NCI-H2029 treated with DMSO at 0.1 percent for 48 hours (cell line): ENCODE results near the gene AKAP6.

ENCODE experiments used
- DNase-seq: peaks from one replicate; lab custom pipeline; 2025; lab: John Stamatoyannopoulos, UW

The AKAP6 gene, protein sequence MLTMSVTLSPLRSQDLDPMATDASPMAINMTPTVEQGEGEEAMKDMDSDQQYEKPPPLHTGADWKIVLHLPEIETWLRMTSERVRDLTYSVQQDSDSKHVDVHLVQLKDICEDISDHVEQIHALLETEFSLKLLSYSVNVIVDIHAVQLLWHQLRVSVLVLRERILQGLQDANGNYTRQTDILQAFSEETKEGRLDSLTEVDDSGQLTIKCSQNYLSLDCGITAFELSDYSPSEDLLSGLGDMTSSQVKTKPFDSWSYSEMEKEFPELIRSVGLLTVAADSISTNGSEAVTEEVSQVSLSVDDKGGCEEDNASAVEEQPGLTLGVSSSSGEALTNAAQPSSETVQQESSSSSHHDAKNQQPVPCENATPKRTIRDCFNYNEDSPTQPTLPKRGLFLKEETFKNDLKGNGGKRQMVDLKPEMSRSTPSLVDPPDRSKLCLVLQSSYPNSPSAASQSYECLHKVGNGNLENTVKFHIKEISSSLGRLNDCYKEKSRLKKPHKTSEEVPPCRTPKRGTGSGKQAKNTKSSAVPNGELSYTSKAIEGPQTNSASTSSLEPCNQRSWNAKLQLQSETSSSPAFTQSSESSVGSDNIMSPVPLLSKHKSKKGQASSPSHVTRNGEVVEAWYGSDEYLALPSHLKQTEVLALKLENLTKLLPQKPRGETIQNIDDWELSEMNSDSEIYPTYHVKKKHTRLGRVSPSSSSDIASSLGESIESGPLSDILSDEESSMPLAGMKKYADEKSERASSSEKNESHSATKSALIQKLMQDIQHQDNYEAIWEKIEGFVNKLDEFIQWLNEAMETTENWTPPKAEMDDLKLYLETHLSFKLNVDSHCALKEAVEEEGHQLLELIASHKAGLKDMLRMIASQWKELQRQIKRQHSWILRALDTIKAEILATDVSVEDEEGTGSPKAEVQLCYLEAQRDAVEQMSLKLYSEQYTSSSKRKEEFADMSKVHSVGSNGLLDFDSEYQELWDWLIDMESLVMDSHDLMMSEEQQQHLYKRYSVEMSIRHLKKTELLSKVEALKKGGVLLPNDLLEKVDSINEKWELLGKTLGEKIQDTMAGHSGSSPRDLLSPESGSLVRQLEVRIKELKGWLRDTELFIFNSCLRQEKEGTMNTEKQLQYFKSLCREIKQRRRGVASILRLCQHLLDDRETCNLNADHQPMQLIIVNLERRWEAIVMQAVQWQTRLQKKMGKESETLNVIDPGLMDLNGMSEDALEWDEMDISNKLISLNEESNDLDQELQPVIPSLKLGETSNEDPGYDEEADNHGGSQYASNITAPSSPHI (N-terminal part only)

DNA sequence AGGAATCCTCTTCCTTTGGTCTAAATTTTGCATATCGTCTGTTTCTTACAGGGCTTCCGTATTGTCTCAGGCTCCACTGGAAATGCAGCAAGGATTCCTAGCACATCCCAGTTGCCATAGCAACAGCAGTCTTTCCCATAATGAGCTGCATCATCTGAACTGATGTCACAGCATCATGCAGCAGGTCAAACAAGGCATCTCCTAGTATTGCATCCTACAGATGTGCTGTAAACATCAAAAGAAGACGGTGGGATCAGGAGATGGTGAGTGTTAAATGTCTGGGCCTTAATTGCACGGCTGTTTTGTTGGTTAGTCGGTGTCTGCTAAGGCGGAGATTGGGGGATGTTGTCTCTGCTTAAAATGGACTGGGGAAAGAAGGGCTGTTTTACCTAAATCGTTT lies at the start of gene AKAP6:
TSS of gene AKAP6 (plus strand) at position 153 of the 400 bp plus-strand sequence. CDS start 104,196 bp downstream, outside the sequence.
- no peak for DNase-seq

GRCh38 chr14:32286602-32287001 lies 42.5 kb upstream of the AKAP6 start:
- DNase-seq: no peak

DNA sequence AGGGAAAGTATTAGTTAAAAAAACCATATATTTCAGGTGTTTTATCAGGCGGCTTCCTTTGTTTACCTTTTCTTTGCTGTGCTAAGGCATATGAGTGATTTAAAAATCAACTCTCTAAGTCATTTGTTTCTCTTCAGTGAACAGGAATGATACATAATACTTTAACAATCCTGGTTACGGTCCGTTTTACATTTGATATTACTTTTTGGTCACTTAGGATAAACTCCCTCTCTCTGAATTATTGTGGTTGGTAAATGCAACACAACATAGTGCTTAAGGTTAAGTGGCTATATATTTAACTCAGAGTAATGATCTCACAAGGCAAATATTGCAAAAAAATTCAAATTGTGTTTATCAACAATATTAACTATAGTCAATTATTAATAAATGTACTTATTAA lies 32.7 kb upstream of the AKAP6 start:
- no peak for DNase-seq

- no peak for DNase-seq
These were observed 30.8 kb upstream of the AKAP6 start for GRCh38 chr14:32298346-32298745.

- no peak for DNase-seq
These were observed 29.0 kb upstream of the AKAP6 start for GRCh38 chr14:32300136-32300535.

DNA sequence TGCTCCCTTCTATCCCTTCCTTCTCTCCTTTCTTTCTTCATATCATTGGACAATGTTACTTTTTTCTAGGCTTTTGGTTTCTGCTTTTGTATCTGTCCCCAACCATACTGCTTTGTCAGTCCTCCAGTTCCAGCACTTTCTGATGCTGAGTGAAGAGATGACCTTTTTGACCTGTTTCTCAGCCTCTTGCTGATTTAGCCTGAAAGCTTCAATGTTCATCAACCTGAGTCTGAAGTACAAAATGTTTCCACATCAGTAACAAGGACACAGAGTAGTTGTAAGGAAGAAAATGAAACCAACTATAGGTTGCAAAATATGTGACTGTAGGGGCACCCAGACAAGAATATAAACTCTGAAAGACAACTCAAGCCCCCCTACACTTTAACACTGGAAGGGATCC lies 25.2 kb upstream of the AKAP6 start:
- no peak for DNase-seq

GRCh38 chr14:32304296-32304695 lies 24.8 kb upstream of the AKAP6 start:
- DNase-seq: no peak

- no peak for DNase-seq
These were observed 22.5 kb upstream of the AKAP6 start for GRCh38 chr14:32306549-32306948.

GRCh38 chr14:32307881-32308582 lies 21.1 kb upstream of the AKAP6 start:
- DNase-seq: peak; percentile 89

DNA sequence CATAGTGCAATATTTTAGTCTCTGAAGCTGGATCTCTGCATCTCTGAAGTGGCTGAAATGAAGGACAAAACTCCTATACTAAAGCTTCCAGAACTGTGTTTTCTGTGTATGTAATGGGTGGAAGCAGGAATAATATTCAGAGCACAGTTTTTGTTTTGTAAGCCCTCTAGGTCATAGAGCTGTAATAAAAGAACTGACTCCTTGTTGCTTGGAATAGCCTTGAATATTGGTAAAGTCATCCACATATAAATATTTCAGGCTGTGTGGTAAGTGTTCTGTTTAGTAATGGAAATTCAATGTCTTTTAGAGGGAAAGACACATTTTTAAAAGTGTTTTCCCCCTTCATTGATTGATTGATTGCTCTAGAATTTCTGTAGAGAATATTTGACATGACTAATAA lies 18.2 kb upstream of the AKAP6 start:
- DNase-seq: no peak

GRCh38 chr14:32311294-32312009 lies 17.6 kb upstream of the AKAP6 start:
- DNase-seq: no peak

- no peak for DNase-seq
These were observed 17.1 kb upstream of the AKAP6 start for GRCh38 chr14:32312010-32312331.

DNA sequence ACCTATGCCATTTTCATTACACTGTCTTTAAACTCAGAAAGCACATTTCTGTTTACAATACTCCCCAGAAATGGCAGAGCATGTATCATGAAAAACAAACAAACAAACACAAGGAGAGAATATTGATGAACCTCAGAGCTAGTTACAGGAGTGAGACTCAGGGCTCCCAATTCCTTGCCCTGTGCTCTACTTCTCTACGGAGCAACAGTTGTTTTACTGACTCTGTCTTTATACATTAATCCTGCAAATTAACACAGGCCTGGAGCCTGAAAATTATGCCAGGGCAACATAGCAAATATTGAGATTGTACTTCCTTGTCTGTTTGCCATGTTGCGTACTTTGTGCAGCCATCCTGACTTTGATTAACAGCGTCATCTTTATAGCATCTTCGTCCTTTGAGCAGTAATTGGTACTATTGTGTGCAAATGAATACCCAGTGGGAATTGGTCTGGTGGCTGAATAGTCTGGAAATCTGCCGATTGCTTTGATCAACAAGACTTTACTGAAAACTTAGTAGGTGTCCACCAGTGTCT lies 15.2 kb upstream of the AKAP6 start:
- DNase-seq: peak; percentile 74

DNA sequence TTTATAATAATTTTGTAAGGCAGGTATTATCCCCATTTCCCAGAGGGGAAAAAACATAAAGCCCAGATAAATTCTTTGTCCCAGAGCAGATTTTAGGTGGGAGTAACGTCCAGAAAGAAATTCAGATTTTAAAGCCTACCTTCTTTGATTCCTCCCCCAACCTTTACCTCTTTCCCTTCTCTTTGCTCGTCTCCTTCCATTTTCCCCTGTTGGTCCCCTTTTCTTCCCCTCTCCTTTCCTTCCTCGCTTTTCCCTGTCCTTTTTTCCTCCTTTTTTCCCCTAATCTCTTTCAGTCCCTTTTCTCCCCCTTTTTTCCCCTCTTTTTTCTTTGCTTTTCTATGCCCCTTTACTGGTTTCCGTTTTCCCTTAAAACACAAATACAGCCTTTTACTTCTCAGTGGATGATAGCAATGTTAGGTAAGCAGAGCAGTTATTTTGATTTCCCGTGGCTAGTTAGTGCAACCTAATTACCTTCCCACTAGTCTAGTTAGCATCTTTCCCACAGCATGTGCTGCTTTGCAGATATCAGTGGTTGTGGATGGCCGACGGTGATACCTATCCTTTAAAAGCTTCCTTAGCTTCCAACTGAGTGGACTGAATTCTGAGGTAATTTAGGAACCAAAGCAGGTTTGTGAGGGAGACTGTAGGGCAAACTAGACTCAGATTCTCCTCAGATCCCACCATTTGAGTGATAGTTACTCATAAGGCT lies 10.9 kb upstream of the AKAP6 start:
- DNase-seq: no peak

DNA sequence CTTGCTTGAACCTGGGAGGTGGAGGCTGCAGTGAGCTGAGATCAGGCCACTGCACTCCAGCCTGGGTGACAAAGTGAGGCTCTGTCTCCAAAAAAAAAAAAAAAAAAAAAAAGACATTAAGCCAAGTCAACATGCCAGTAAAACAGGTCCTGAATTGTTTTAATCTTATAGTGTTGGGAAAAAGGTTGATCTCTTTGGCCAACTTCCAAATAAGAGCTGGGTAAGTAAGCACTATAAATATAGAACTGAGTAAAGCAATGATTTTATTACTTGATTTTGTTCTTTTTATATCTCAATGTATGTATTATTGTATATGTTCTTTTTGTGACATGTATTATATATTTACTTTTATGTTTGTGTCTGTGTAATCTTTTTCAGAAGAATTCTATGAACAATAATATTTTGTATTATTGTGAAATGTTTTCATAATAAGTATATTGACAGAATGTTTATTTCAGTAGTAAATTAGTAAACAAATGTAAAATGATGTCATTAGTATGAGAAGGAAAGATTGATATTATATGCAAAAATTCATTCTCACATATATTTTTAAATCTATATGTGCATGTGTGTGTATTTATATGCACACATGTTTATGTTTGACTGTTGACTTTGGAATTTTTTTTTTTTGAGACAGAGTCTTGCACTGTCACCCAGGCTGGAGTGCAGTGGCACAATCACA lies 9.6 kb upstream of the AKAP6 start:
- DNase-seq: peak; percentile 86

GRCh38 chr14:32324601-32325000 lies 4.5 kb upstream of the AKAP6 start:
- no peak for DNase-seq

DNA sequence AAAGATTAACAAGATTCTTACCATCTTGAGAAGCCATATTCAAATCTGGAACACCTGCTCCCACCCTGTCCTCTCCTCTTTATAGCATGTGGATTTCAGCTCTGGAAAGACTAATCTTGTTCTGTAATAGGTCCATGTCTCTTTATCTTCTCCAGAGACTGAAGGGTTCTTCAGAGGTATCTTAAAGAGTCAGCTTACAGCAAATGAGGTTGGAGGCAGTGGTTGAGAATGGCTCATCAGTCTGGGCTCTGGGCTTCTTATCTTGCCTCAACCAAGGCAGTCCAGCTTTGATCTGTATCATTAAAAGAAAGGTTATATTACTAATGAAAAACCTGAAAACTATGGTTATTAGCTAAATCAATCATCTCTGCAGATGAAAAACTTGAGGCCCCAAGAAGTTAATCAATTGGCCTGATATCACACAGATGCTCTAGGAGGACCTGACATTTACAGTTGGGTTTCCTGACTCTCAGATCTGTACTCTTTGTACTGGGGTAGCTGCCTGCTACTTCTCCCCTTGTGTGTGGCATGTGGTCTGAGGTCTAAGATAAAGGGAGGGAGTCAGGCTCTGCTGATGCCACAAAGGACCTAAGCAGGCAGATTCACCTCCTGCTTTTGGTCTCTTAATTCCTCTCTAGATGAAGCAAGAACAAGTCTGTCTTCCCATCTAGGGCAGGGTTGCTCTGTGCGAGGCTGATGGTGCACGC lies 1.7 kb upstream of the AKAP6 start:
- DNase-seq: no peak

GRCh38 chr14:32329690-32330285 lies 690 bp downstream of the AKAP6 start:
- DNase-seq: no peak
